Middle frontal gyrus (tissue), 1 donor: ENCODE measurements around the gene HINFP.
"Not testable (repeated sequence)": the region's sequence is repeated elsewhere in the genome, so short reads cannot be mapped to it uniquely, and the experiment has no call there.

Experiments
- DNase-seq: peaks from one replicate; pipeline ENCODE4 v3.0.0-alpha.2; 2015; ENCODE audit warnings: low spot score; ENCODE audit errors: extremely low spot score

The HINFP gene

DNA sequence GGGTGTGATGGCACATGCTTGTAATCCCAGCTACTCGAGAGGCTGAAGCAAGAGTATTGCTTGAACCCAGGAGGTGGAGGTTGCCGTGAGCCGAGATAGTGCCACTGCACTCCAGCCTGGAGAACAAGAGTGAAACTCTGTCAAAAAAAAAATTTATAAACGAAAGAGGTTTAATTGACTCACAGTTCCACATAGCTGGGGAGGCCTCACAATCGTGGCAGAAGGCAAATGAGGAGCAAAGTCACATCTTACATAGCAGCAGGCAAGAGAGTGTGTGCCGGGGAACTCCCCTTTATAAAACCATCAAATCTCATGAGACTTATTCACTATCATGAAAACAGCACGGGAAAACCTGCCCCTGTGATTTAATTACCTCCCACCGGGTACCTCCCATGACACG is 63.0 kb downstream of the HINFP start:
- not testable (repeated sequence) for DNase-seq
